HepG2 (cell line): ENCODE results near the gene CBLN3. TPM values are rescaled to one million over a fixed set of nuclear protein-coding genes. Genes with fewer than 3 reads are reported as not detected.

ENCODE experiments used
- BORCS8-MEF2B ChIP-seq: sonication (generic); formaldehyde crosslinking; IDR thresholded peaks from 2 replicates; pipeline ENCODE4 v1.8.0; 2022; ENCODE audit warnings: mild to moderate bottlenecking, missing genetic modification reagents
- CBX1 ChIP-seq: IDR thresholded peaks from one replicate; pipeline ENCODE4 v1.6.1; 2016; ENCODE audit warnings: antibody characterized with exemption, low read depth
- DBP ChIP-seq: sonication (generic); formaldehyde crosslinking; IDR thresholded peaks from 2 replicates; pipeline ENCODE4 v1.4.0; 2020; ENCODE audit warnings: missing genetic modification reagents; ENCODE audit errors: not compliant biosample characterization
- DNMT3B ChIP-seq: conservative IDR thresholded peaks from 2 replicates; pipeline ENCODE4 v1.6.1; 2016; ENCODE audit warnings: missing biosample characterization, control low read depth
- KLF6 ChIP-seq: IDR thresholded peaks from 2 replicates; pipeline ENCODE4 v1.8.0; 2016; ENCODE audit warnings: missing biosample characterization, missing genetic modification reagents
- MED8 ChIP-seq: sonication (generic); formaldehyde crosslinking; IDR thresholded peaks from 2 replicates; pipeline ENCODE4 v1.8.1; 2023; ENCODE audit warnings: mild to moderate bottlenecking, missing genetic modification reagents; ENCODE audit not compliant: insufficient replicate concordance
- MXI1 ChIP-seq: IDR thresholded peaks from 3 replicates; pipeline ENCODE4 v1.6.1; 2012; ENCODE audit warnings: low read depth, low read length, inconsistent platforms, borderline replicate concordance
- NFIC ChIP-seq: IDR thresholded peaks from 2 replicates; pipeline ENCODE4 v1.6.1; 2012; ENCODE audit warnings: mild to moderate bottlenecking, low read length, inconsistent platforms
- PITX1 ChIP-seq: sonication (generic); formaldehyde crosslinking; IDR thresholded peaks from 2 replicates; pipeline ENCODE4 v1.5.1; 2020; ENCODE audit warnings: mild to moderate bottlenecking, missing genetic modification reagents
- ZEB1 ChIP-seq: IDR thresholded peaks from 2 replicates; pipeline ENCODE4 v1.6.1; 2012; ENCODE audit warnings: mild to moderate bottlenecking, low read depth, inconsistent platforms; ENCODE audit not compliant: insufficient replicate concordance
- ZFP1 ChIP-seq: IDR thresholded peaks from 2 replicates; pipeline ENCODE4 v1.6.1; 2016
- ZNF264 ChIP-seq: sonication (generic); formaldehyde crosslinking; IDR thresholded peaks from 2 replicates; pipeline ENCODE4 v1.4.0; 2020; ENCODE audit warnings: missing genetic modification reagents
- ZNF550 ChIP-seq: sonication (generic); formaldehyde crosslinking; IDR thresholded peaks from 2 replicates; pipeline ENCODE4 v1.4.0; 2020; ENCODE audit warnings: mild to moderate bottlenecking, missing genetic modification reagents, borderline replicate concordance
- ZNF761 ChIP-seq: sonication (generic); formaldehyde crosslinking; conservative IDR thresholded peaks from 2 replicates; pipeline ENCODE4 v1.4.0; 2020; ENCODE audit warnings: mild to moderate bottlenecking, missing genetic modification reagents
- ZNF775 ChIP-seq: sonication (generic); formaldehyde crosslinking; IDR thresholded peaks from 2 replicates; pipeline ENCODE4 v1.4.0; 2020; ENCODE audit warnings: missing genetic modification reagents, mild to moderate bottlenecking, moderate library complexity, borderline replicate concordance
- polyA plus RNA-seq, 8 experiments: library from polyadenylated mRNA; depleted of rRNA in 3 of 8; stranded (reverse) in 7 of 8; unstranded in 1 of 8; fragments of >200 nt; fragmentation: Illumina TruSeq in 4 of 8; extraction: Trizol in 4 of 8; gene quantifications; 2 replicates each; pipeline versions ENCODE4 v1.2.1 to v1.2.3, GENCODE V29; 2011 to 2016; ENCODE audit warnings: low read depth in 4 of 8, missing spikeins in 1 of 8, mixed read lengths in 1 of 8; ENCODE audit not compliant: insufficient read depth in 1 of 8
- total RNA-seq, 5 experiments: library from RNA; depleted of rRNA; stranded (reverse); fragments of >200 nt; fragmentation: Illumina TruSeq; extraction: Trizol; gene quantifications; 2 replicates each; pipeline ENCODE4 v1.2.3, GENCODE V29; 2016; ENCODE audit warnings: low read depth in 1 of 5
- TF ChIP-seq, protein P1 (sequence below): fragments of 450-650 bp; IDR thresholded peaks from 2 replicates; pipeline ENCODE4 v1.6.1; 2017
- TF ChIP-seq, protein P2 (sequence below): sonication (generic); formaldehyde crosslinking; IDR thresholded peaks from 2 replicates; pipeline ENCODE4 v1.5.0; 2020; ENCODE audit warnings: mild to moderate bottlenecking, missing genetic modification reagents
- TF ChIP-seq, protein P3 (sequence below): sonication (generic); formaldehyde crosslinking; IDR thresholded peaks from 2 replicates; pipeline ENCODE4 v1.4.0; 2020; ENCODE audit warnings: missing genetic modification reagents, borderline replicate concordance
- TF ChIP-seq, protein P4 (sequence below): sonication (generic); formaldehyde crosslinking; IDR thresholded peaks from 2 replicates; pipeline ENCODE4 v1.8.0; 2022; ENCODE audit warnings: mild to moderate bottlenecking, missing genetic modification reagents, moderate library complexity

CBLN3 gene
- total and polyA plus RNA-seq, 2 of the 13 experiments (the other 11 are each of a cell fraction or from before 2014, with no cell fraction given): 0.66 to 0.98 TPM

DNA sequence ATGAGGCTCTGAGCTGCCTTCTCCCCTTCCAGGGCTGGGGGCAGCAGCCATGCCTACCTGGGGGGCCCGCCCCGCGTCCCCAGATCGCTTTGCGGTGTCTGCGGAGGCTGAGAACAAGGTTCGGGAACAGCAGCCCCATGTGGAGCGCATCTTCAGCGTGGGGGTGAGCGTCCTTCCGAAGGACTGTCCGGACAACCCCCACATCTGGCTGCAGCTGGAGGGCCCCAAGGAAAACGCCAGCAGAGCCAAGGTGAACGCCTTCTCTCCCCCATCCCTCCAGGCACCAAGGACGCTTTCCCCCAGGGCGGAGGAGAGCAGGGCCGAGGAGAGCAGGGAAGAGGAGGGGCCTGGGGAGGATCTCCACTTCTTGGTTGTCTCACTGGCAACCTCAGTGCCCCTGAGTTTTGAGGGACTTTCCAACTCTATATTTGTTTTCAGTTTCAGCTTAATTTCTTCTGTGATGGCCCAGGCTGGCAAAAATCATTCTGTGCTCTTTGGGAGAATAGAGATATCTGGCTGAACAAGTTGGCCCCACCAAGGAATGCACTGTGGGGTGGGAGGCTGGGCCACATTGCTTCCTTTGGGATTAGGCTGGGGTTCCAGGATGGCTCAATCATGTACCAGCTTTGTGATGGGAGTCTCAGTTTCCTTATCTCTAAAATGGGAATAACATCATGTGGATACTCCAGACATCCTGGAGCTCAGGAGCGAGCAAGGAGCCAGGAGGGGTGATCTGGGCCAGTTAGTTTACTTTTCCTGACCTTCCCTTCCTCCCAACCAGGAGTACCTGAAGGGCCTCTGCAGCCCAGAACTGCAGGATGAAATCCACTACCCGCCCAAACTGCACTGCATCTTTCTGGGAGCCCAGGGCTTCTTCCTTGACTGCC lies 1.5 kb upstream of the CBLN3 start (continued):
- TF ChIP-seq DBP (no peak), ZNF264 (CRISPR knock-in tag) (no peak), DNMT3B (0 out of 2 replicates have a peak, but pooled peaks have one; percentile 79), ZNF775 (CRISPR knock-in tag) (no peak), CBX1 (no peak), ZEB1 (no peak), ZNF550 (CRISPR knock-in tag) (0 out of 2 replicates have a peak, but pooled peaks have one; percentile 14), ZNF761 (CRISPR knock-in tag) (no peak; the same call in 1 of the 2 replicates), ZFP1 (CRISPR knock-in tag) (no peak), KLF6 (no peak), PITX1 (CRISPR knock-in tag) (peak; percentile 58; the same call in 1 of the 2 replicates), BORCS8-MEF2B (CRISPR knock-in tag) (no peak), NFIC (no peak), MXI1 (no peak), MED8 (CRISPR knock-in tag) (no peak)
- TF ChIP-seq, protein P1, sequence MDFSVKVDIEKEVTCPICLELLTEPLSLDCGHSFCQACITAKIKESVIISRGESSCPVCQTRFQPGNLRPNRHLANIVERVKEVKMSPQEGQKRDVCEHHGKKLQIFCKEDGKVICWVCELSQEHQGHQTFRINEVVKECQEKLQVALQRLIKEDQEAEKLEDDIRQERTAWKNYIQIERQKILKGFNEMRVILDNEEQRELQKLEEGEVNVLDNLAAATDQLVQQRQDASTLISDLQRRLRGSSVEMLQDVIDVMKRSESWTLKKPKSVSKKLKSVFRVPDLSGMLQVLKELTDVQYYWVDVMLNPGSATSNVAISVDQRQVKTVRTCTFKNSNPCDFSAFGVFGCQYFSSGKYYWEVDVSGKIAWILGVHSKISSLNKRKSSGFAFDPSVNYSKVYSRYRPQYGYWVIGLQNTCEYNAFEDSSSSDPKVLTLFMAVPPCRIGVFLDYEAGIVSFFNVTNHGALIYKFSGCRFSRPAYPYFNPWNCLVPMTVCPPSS: no peak
- TF ChIP-seq, protein P2, sequence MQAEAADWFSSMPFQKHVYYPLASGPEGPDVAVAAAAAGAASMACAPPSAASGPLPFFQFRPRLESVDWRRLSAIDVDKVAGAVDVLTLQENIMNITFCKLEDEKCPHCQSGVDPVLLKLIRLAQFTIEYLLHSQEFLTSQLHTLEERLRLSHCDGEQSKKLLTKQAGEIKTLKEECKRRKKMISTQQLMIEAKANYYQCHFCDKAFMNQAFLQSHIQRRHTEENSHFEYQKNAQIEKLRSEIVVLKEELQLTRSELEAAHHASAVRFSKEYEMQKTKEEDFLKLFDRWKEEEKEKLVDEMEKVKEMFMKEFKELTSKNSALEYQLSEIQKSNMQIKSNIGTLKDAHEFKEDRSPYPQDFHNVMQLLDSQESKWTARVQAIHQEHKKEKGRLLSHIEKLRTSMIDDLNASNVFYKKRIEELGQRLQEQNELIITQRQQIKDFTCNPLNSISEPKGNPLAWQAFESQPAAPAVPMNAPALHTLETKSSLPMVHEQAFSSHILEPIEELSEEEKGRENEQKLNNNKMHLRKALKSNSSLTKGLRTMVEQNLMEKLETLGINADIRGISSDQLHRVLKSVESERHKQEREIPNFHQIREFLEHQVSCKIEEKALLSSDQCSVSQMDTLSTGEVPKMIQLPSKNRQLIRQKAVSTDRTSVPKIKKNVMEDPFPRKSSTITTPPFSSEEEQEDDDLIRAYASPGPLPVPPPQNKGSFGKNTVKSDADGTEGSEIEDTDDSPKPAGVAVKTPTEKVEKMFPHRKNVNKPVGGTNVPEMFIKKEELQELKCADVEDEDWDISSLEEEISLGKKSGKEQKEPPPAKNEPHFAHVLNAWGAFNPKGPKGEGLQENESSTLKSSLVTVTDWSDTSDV (CRISPR knock-in tag): no peak
- TF ChIP-seq, protein P3, sequence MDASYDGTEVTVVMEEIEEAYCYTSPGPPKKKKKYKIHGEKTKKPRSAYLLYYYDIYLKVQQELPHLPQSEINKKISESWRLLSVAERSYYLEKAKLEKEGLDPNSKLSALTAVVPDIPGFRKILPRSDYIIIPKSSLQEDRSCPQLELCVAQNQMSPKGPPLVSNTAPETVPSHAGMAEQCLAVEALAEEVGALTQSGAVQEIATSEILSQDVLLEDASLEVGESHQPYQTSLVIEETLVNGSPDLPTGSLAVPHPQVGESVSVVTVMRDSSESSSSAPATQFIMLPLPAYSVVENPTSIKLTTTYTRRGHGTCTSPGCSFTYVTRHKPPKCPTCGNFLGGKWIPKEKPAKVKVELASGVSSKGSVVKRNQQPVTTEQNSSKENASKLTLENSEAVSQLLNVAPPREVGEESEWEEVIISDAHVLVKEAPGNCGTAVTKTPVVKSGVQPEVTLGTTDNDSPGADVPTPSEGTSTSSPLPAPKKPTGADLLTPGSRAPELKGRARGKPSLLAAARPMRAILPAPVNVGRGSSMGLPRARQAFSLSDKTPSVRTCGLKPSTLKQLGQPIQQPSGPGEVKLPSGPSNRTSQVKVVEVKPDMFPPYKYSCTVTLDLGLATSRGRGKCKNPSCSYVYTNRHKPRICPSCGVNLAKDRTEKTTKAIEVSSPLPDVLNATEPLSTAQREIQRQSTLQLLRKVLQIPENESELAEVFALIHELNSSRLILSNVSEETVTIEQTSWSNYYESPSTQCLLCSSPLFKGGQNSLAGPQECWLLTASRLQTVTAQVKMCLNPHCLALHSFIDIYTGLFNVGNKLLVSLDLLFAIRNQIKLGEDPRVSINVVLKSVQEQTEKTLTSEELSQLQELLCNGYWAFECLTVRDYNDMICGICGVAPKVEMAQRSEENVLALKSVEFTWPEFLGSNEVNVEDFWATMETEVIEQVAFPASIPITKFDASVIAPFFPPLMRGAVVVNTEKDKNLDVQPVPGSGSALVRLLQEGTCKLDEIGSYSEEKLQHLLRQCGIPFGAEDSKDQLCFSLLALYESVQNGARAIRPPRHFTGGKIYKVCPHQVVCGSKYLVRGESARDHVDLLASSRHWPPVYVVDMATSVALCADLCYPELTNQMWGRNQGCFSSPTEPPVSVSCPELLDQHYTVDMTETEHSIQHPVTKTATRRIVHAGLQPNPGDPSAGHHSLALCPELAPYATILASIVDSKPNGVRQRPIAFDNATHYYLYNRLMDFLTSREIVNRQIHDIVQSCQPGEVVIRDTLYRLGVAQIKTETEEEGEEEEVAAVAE (CRISPR knock-in tag): no peak
- TF ChIP-seq, protein P4, sequence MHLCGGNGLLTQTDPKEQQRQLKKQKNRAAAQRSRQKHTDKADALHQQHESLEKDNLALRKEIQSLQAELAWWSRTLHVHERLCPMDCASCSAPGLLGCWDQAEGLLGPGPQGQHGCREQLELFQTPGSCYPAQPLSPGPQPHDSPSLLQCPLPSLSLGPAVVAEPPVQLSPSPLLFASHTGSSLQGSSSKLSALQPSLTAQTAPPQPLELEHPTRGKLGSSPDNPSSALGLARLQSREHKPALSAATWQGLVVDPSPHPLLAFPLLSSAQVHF (CRISPR knock-in tag): 0 out of 2 replicates have a peak, but pooled peaks have one; percentile 25
